Lung microvascular endothelial cell (primary cell): ENCODE results near the gene P3H2. TPM values are rescaled to one million over a fixed set of nuclear protein-coding genes. Genes with fewer than 3 reads are reported as not detected.
"Not testable (repeated sequence)": the region's sequence is repeated elsewhere in the genome, so short reads cannot be mapped to it uniquely, and the experiment has no call there.

Experiments used
- DNase-seq, 2 donors: peaks; one replicate each; pipeline versions ENCODE4 v3.0.0 to v3.0.0-alpha.2; 2010; ENCODE audit warnings: low read depth in 2 of 2
- total RNA-seq: library from RNA; depleted of rRNA; stranded (reverse); fragments of >200 nt; gene quantifications from 2 replicates; pipeline ENCODE4 v1.2.1, GENCODE V29; 2014

P3H2 gene
- 3.2 and 9.6 TPM in 2 replicates for total RNA-seq

DNA sequence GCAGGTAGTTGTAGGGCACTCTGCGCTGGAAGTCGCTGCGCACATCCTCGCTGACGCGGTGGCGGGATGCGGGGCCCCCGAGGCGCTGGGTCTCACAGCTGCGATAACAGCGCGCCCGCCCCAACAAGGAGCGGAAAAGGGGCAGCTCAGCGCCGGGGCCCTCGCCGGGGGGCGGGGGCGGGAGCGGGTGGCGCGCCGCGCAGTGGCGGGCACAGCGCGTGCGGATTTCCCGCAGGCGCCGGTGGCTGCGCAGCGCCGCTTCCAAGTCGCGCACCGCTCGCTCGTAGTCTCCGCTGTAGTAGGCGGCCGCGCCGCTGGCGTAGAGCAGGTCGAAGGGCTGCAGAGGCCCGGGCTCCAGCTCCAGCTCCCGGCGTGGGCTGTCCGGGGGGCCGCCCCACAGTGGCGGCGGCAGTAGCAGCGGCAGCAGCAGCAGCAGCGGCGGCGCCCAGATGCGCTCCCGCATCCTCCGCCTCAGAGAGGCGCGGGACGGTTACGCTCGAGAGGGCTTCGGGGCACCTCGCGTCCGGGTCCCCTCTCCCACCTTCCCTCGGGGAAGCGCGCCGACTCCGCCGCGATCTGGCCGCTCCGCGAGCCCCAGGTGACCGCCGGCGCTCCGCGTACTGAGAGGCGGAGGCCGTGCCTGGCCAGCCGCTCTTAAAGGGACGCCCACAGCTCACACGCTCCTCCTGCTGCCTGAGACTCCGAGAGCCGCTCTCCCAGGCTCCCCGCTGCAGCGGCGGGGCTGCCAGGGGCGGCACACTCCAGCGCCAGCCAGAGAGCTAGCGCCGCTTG is at the start of gene P3H2:
TSS of gene P3H2 (minus strand) at position 629 of the 792 bp plus-strand sequence. CDS start at position 463, 166 bp downstream.
- DNase-seq = peak; percentile 95

DNA sequence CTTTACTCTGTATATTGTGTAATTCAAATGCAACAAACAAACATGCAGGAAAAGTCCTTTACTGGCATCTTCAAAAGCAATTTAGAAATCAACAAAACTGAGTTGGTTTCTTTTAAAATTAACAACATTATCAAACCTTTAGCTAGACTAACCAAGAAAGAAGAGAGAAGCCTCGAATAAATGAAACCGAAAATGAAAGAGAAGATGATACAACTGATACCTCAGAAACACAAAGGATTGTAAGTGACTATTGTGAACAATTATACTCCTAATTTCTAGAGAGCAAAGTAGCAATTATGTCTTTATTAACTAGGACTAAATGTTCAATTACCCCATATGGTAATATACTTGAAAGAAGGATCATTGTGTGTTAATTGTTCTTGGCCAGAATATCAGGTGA is 49.2 kb upstream of the P3H2 start:
- DNase-seq = no peak

- no peak for DNase-seq
Measured at GRCh38 chr3:190169243-190169642, 48.5 kb upstream of the P3H2 start.

GRCh38 chr3:190167936-190168680 is 47.4 kb upstream of the P3H2 start:
- DNase-seq = no peak

GRCh38 chr3:190166948-190167347 is 46.3 kb upstream of the P3H2 start:
- DNase-seq = no peak

DNA sequence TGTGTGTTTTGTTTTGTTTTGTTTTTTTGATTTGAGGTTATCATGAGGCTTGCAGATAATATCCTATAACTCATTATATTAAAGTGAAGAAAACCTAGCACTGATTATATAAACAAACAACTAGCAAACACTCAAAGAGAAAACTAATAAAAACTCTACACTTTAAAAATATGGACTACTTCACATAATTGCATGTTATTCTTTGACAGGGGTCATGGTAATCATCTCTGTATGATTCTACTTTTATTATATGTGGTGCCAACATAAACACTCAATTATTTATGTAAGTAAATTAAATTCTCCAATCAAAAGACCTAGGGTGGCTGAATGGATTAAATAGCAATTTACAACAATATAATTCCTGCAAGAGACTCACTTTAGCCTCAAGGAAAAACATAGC is 44.6 kb upstream of the P3H2 start:
- DNase-seq = no peak

- not testable (repeated sequence) for DNase-seq
Measured at GRCh38 chr3:190162013-190162412, 41.3 kb upstream of the P3H2 start.

DNA sequence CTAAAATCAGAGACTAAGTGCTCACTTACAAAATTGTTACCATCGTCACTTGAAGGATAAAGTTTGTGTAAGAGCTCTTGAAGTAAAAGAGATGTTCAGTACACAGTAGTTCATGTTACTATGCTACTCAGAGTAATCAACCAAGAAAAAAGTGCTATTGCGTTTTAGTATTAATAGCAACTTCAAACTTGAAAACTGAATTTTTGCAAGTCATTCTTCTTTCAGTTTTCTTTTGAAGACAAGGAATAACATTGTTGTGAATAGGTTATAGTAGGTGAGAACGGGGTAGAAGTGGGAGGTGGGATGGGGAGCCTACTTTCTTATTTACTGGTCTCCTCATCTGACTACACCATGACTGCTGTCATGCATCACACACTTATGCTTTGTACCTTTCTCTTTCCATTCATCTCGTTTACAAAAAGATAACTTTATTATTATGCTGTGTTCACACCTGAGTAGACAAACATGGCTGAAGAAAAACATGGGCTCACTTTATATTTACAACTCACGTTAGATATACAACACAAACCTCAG is 39.3 kb upstream of the P3H2 start:
- no peak for DNase-seq

- no peak for DNase-seq
Measured at GRCh38 chr3:190158261-190158660, 37.6 kb upstream of the P3H2 start.

DNA sequence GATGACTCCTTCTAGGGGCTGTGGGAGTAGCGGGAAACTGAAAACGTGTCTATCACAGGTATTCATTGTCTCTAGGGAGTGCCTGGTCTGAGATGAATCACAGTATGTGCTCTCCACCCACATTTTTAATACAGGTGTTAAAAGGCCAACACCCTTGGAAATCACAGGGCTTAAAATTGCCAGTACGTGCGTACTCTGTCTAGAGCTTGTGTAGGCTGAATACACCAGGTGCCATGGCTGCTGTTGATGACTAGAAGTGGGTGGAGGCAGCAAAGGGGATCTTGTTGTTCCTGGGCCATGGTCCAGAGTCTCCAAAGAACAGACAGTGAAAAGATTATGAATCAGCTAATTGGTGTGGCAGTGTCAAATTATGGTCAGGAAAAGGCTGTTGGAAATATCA is 35.1 kb upstream of the P3H2 start:
- DNase-seq = no peak

GRCh38 chr3:190150681-190151080 is 30.0 kb upstream of the P3H2 start:
- no peak for DNase-seq

DNA sequence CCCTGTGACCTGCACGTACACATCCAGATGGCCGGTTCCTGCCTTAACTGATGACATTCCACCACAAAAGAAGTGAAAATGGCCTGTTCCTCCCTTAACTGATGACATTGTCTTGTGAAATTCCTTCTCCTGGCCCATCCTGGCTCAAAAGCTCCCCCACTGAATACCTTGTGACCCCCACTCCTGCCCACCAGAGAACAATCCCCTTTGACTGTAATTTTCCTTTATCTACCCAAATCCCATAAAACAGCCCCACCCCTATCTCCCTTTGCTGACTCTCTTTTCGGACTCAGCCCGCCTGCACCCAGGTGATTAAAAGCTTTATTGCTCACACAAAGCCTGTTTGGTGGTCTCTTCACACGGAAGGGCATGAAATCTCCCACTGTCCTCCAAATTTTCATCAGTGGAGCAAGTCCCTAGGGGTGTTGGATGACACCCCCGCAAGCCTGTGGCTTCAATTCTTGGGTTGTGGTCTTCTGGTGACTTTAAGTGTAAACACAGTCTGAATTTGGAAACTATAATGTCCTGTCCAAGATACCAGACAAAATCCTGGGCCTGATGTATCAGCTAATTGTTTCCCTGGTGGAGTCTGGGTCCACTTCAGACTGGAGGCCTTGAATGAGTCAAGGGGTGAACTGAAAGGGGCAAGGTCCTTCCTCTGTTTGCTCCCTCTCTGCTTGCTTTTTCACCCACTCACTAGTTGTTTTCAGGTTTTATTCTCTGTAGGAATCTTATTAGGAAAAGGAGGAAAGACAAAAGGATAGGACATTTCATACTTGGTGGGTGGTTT is 29.3 kb upstream of the P3H2 start:
- not testable (repeated sequence) for DNase-seq

DNA sequence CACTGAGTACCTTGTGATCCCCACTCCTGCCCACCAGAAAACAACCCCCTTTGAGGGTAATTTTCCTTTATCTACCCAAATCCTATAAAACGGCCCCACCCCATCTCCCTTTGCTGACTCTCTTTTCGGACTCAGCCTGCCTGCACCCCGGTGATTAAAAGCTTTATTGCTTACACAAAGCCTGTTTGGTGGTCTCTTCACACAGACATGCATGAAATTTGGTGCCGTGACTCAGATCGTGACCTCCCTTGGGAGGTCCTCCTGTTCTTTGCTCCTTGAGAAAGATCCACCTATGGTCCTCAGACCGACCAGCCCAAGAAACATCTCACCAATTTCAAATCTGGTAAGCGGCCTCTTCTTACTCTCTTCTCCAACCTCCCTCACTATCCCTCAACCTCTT is 24.1 kb upstream of the P3H2 start:
- not testable (repeated sequence) for DNase-seq

DNA sequence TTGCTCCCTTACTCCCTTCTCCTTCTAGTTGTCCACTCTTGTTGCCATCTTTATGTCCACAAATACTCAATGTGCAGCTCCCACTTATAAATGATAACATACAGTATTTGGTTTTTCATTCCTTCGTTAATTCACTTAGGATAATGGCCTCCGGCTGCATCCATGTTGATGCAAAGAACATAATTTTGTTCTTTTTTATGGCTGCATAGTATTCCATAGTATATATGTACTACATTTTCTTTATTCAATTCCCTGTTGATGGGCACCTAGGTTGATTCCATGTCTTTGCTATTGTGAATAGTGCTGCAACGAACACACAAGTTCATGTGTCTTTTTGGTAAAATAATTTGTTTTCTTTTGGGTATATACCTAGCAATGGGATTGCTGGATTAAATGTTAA is 21.3 kb upstream of the P3H2 start:
- DNase-seq = no peak

GRCh38 chr3:190139365-190139764 is 18.7 kb upstream of the P3H2 start:
- DNase-seq = no peak

GRCh38 chr3:190132371-190132770 is 11.7 kb upstream of the P3H2 start:
- DNase-seq = no peak

DNA sequence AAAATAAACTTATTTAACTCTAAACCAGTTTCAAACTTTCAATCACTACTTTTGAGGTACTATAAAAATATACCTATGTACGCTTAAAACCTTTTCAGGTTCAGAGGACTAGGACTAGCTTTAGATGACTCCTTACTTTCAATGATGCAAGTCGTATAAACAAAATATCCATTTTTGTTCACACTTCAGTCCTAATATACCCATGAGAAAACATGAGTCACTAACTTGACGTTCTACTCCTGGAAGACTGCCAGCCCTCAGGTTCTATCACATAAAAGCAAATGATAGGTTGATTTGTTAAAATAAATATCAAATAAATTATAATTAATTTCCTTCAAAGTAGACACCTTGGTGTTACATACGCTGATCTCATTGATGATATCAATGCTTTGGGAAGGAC is 10.6 kb upstream of the P3H2 start:
- DNase-seq = peak; percentile 49 to 83

DNA sequence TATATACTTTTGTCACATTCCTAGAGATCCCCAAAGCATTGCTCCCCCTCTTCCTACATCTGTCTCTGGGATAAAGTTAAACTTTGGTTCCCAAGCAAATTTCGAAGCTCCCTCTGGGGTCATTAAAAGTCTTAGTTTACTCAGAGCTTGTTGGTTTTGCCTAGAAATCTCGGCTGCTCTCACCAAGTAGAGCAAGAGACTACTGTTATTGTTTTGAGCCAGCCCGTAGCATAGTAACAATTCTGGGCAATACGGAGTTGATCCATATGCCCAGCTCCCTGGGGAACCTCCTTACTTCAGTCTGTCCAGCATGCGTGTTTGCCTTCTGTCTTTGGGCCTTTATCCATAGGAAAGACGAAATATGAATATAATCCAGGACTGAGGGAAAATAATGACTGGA is 10.0 kb upstream of the P3H2 start:
- DNase-seq = no peak

DNA sequence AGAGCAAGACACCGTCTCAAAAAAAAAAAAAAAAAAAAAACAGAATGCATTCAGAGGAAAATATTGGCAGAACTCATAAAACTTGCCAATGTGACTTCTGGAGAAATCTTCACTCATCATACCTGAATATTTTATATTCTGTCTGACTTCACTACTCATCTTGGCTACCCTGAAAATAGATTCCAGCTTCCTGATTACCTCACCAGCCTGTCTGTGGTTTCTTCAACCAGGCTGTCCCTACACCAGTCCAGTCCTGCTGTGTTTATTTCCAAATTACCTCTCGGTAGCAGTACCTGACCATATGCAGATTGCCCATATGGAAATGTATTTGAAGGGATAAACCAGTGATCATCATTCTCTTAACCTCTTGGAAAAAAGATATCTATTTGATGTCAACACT is 9.3 kb upstream of the P3H2 start:
- no peak for DNase-seq

DNA sequence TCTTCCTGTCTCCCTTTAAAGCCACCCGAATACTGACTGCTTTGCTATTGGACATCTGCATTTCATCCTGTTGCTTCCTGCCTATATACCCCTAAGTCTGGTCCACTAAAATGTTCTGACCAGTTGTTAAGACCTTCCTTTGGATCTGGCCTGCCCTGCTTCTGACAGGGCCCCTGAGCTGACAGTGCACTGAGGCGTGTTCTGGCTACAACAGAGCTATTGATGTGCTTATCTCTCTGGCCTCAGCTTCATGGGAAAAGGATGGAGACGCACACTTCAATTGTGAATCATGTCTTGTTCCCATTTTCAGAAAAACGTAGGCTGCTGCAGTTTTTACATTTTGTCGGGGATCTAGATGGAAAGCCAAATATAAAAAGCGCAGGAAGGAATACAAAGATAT is 7.1 kb upstream of the P3H2 start:
- no peak for DNase-seq

GRCh38 chr3:190127195-190127594 is 6.5 kb upstream of the P3H2 start:
- DNase-seq = no peak
